ENCODE data around the gene KREMEN1. TPM values are rescaled to one million over a fixed set of nuclear protein-coding genes. Genes with fewer than 3 reads are reported as not detected.

Gene KREMEN1
- total RNA-seq, 1 experiment from 2014 or later, result 5.8 TPM

DNA sequence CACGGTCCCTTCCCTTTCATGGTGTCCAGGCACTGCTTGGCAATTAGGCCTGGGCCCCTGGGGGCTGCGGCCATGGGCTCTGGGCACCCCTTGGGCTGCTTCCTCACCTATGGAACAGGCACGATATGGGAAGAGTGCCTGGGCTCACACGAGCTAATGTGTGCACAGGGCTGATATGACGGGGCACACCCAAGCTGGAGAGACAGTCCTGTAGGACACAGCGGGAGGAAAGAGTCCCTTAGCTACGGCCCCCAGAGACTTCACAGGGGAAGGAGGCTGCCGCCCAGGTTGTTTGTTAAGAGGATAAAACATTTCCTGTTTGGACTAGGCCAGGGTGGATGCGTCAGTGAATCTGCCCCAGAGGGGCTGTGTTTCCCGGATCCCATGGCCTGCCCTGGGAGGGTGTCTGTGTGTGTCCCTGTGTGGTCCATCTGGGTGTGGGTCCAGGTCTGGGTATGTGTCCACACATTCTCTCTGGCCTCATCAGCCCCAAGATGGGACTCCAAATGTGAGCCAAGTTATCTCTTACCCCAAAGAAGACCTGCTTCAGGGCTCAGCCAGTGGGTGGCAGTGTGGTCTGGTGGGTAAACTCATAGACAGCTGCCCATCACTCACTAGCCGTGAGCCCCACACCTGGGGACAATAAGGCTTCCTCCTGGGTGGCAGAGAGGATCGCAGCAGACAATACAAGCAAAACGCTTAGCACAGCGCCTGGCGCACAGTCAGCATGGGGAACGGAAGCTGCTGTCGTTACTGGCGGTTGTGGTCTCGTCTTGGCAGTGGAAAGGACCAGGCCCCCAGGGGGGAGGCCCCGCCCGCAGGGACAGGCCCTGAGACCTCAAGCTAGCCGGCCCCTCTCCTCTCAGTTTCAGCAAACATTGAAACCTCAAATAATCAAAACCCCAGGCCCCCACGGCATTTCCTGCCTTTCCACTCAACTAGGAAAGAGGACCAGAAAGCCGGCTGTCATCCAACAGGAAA lies 129.7 kb downstream of the KREMEN1 start (continued):
- TF ChIP-seq, protein P1, sequence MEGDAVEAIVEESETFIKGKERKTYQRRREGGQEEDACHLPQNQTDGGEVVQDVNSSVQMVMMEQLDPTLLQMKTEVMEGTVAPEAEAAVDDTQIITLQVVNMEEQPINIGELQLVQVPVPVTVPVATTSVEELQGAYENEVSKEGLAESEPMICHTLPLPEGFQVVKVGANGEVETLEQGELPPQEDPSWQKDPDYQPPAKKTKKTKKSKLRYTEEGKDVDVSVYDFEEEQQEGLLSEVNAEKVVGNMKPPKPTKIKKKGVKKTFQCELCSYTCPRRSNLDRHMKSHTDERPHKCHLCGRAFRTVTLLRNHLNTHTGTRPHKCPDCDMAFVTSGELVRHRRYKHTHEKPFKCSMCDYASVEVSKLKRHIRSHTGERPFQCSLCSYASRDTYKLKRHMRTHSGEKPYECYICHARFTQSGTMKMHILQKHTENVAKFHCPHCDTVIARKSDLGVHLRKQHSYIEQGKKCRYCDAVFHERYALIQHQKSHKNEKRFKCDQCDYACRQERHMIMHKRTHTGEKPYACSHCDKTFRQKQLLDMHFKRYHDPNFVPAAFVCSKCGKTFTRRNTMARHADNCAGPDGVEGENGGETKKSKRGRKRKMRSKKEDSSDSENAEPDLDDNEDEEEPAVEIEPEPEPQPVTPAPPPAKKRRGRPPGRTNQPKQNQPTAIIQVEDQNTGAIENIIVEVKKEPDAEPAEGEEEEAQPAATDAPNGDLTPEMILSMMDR (IDR thresholded peaks at IDR 0.05), result no peak

DNA sequence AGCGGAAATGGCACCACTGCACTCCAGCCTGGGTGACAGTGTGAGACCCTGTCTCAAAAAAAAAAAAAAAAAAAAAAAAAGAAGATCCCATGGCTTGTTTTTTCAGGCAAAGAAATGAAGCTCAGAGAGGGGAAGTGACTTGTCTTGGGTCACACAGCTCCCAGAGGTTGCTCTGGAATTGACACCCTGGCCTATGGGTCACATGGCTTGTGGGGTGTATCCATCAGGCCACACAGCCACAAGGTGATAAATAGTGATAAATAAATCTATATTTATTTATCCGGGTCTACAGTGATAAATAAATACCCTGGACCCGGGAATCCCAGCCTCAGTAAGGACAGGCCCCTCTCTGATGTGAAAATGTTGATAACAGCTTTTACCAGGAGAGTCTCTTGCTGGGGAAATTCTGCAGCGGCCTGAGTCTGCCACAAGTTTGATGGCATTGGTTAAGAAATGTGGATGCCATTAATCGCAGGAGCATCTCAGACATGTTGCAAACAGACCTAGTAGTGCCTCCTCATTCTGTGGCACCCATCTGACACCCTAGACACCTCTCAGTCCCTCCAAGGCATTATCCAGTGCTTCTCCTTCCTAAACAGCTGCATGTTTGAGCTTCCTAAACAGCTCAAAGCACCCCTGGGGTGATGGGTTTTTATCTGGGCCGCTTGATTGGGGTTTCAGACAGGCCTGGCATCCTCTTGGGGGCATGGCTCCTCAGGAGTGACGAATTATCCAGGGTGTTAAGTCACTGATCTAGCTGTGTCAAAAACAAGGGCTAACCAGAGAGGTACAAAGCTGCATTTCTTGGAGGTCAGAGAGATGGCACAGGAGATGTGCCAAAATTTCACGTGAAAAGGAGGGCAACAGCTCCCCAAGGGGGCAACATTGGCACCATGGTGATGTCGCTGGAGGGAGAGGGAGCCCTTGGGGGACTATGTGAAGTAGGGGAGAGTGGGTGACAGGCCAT lies 130.9 kb downstream of the KREMEN1 start:
- no peaks in the 10 kb centered on the region for H3K36me3 Mint-ChIP-seq
- no peak overlapping the region for H3K4me3 Mint-ChIP-seq
- ATAC-seq (no peak), DNase-seq (ENCODE audit: low spot score) (no peak)
- H3K4me1 Mint-ChIP-seq, result peaks cover 13% of the 10 kb centered on the region
- H3K9me3 Mint-ChIP-seq, result no peaks in the 10 kb centered on the region
- H3K27me3 Mint-ChIP-seq (ENCODE audit: low read depth), result peaks cover 9% of the 10 kb centered on the region
- H3K27ac Mint-ChIP-seq, result no peak overlapping the region
- CTCF ChIA-PET, result interaction anchor here (0.5 to 9.4 kb wide), 22 partner anchors 9 to 381 kb away, joined by 3 to 171 read pairs (median 5); no protein-coding TSS in a partner anchor
- POLR2A ChIA-PET, result interaction anchor here (0.6 kb wide), 1 partner anchor 46 kb away, joined by 4 read pairs; no protein-coding TSS in a partner anchor
- TF ChIP-seq, protein P2, sequence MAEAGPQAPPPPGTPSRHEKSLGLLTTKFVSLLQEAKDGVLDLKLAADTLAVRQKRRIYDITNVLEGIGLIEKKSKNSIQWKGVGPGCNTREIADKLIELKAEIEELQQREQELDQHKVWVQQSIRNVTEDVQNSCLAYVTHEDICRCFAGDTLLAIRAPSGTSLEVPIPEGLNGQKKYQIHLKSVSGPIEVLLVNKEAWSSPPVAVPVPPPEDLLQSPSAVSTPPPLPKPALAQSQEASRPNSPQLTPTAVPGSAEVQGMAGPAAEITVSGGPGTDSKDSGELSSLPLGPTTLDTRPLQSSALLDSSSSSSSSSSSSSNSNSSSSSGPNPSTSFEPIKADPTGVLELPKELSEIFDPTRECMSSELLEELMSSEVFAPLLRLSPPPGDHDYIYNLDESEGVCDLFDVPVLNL (CRISPR knock-in tag; IDR thresholded peaks at IDR 0.05; ENCODE audit: borderline replicate concordance, low read depth), result no peak
- TF ChIP-seq ZNF121 (CRISPR knock-in tag; IDR thresholded peaks at IDR 0.05) (no peak), IRF2 (CRISPR knock-in tag; IDR thresholded peaks at IDR 0.05; ENCODE audit: borderline replicate concordance, low read depth) (no peak), SOX15 (CRISPR knock-in tag; IDR thresholded peaks at IDR 0.05) (no peak), JUN (CRISPR knock-in tag; IDR thresholded peaks at IDR 0.05) (no peak)
- TF ChIP-seq, protein P3, sequence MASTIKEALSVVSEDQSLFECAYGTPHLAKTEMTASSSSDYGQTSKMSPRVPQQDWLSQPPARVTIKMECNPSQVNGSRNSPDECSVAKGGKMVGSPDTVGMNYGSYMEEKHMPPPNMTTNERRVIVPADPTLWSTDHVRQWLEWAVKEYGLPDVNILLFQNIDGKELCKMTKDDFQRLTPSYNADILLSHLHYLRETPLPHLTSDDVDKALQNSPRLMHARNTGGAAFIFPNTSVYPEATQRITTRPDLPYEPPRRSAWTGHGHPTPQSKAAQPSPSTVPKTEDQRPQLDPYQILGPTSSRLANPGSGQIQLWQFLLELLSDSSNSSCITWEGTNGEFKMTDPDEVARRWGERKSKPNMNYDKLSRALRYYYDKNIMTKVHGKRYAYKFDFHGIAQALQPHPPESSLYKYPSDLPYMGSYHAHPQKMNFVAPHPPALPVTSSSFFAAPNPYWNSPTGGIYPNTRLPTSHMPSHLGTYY (CRISPR knock-in tag; IDR thresholded peaks at IDR 0.05), result no peak
- TF ChIP-seq, protein P4, sequence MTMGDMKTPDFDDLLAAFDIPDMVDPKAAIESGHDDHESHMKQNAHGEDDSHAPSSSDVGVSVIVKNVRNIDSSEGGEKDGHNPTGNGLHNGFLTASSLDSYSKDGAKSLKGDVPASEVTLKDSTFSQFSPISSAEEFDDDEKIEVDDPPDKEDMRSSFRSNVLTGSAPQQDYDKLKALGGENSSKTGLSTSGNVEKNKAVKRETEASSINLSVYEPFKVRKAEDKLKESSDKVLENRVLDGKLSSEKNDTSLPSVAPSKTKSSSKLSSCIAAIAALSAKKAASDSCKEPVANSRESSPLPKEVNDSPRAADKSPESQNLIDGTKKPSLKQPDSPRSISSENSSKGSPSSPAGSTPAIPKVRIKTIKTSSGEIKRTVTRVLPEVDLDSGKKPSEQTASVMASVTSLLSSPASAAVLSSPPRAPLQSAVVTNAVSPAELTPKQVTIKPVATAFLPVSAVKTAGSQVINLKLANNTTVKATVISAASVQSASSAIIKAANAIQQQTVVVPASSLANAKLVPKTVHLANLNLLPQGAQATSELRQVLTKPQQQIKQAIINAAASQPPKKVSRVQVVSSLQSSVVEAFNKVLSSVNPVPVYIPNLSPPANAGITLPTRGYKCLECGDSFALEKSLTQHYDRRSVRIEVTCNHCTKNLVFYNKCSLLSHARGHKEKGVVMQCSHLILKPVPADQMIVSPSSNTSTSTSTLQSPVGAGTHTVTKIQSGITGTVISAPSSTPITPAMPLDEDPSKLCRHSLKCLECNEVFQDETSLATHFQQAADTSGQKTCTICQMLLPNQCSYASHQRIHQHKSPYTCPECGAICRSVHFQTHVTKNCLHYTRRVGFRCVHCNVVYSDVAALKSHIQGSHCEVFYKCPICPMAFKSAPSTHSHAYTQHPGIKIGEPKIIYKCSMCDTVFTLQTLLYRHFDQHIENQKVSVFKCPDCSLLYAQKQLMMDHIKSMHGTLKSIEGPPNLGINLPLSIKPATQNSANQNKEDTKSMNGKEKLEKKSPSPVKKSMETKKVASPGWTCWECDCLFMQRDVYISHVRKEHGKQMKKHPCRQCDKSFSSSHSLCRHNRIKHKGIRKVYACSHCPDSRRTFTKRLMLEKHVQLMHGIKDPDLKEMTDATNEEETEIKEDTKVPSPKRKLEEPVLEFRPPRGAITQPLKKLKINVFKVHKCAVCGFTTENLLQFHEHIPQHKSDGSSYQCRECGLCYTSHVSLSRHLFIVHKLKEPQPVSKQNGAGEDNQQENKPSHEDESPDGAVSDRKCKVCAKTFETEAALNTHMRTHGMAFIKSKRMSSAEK (CRISPR knock-in tag; IDR thresholded peaks at IDR 0.05; ENCODE audit: borderline replicate concordance), result no peak
- TF ChIP-seq, protein P1 (IDR thresholded peaks at IDR 0.05), result no peak
- TF ChIP-seq, protein P5, sequence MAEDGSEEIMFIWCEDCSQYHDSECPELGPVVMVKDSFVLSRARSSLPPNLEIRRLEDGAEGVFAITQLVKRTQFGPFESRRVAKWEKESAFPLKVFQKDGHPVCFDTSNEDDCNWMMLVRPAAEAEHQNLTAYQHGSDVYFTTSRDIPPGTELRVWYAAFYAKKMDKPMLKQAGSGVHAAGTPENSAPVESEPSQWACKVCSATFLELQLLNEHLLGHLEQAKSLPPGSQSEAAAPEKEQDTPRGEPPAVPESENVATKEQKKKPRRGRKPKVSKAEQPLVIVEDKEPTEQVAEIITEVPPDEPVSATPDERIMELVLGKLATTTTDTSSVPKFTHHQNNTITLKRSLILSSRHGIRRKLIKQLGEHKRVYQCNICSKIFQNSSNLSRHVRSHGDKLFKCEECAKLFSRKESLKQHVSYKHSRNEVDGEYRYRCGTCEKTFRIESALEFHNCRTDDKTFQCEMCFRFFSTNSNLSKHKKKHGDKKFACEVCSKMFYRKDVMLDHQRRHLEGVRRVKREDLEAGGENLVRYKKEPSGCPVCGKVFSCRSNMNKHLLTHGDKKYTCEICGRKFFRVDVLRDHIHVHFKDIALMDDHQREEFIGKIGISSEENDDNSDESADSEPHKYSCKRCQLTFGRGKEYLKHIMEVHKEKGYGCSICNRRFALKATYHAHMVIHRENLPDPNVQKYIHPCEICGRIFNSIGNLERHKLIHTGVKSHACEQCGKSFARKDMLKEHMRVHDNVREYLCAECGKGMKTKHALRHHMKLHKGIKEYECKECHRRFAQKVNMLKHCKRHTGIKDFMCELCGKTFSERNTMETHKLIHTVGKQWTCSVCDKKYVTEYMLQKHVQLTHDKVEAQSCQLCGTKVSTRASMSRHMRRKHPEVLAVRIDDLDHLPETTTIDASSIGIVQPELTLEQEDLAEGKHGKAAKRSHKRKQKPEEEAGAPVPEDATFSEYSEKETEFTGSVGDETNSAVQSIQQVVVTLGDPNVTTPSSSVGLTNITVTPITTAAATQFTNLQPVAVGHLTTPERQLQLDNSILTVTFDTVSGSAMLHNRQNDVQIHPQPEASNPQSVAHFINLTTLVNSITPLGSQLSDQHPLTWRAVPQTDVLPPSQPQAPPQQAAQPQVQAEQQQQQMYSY (CRISPR knock-in tag; IDR thresholded peaks at IDR 0.05), result no peak
- TF ChIP-seq, protein P6, sequence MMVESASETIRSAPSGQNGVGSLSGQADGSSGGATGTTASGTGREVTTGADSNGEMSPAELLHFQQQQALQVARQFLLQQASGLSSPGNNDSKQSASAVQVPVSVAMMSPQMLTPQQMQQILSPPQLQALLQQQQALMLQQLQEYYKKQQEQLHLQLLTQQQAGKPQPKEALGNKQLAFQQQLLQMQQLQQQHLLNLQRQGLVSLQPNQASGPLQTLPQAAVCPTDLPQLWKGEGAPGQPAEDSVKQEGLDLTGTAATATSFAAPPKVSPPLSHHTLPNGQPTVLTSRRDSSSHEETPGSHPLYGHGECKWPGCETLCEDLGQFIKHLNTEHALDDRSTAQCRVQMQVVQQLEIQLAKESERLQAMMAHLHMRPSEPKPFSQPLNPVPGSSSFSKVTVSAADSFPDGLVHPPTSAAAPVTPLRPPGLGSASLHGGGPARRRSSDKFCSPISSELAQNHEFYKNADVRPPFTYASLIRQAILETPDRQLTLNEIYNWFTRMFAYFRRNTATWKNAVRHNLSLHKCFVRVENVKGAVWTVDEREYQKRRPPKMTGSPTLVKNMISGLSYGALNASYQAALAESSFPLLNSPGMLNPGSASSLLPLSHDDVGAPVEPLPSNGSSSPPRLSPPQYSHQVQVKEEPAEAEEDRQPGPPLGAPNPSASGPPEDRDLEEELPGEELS (CRISPR knock-in tag; IDR thresholded peaks at IDR 0.05), result no peak

All from WTC11 (cell line).